G401.6 (cell line): Measurements from ENCODE around the gene AKNA.

Experiments used
- FAIRE-seq: peaks from 2 replicates; lab custom pipeline; 2012; peaks lifted over from hg19 to GRCh38; lab: Jason Lieb, UNC

The AKNA gene

DNA sequence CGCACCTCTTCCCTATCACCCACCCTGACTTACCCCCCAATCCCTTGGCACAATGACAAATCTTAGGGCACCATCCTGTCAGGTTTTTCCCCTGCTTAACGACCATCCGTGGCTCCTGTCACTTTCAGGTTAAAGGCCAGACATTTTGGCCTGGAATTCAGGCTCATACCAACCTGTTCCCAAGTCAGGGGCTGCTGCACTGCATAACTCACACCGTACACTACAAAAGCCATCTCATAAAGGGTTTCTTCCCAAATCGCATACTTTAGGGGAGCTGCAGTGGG lies 7.5 kb upstream of the AKNA start:
- no peak for FAIRE-seq

DNA sequence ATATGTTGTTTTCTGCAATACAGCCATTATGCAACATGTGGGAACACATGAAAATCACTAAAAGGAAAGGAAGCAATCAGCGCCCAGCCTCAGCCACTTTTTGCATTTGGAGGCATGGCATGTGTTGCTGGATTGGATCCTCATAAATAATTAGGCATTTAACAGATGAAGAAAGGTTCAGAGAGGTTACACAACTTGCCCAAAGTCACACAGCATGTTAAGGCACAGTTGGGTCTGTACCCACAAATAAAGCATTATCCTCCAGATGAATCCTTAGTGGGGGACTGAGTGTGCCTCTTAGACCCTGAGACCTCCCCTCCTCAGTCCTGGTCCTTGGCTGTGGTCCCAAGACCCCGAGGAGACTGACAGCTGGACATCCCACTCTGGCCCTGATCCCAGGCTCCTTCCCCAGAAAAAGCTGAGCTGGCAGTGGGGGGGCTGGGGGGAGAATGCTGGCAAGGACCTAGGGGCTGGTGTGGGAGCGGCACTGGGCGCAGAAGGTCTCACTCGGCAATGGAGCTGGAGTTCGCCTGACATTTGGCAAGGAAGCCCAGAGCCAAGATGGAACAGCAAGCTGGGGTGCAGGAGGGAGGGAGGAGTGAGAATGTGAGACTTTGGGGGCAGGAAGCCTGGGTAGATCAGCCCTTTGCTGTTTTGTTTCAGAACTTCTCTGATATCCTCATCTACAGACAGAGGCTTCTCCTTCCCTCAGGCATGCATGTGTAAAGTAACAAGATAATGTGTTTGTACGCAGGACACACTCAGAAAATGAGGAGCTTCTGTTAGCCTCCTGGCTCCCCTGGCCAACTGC lies 6.9 kb upstream of the AKNA start:
- no peak for FAIRE-seq

DNA sequence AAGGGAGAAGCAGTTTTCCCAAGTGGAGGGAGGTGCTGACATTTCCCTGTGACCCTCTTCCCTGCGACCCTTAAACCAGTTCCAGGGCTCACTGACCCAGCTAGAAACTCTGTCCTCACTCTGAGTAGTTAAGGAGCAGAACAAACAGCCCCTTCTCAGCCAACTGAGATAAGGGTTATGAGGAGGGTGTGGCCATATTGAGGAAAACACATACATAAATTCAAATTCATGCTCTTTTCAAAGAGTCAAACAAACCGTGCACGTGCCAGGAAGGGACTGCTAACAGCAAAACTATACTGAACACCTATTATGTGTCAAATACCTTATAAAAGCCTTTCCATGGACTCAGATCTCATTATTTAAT lies 4.9 kb upstream of the AKNA start:
- FAIRE-seq = no peak

DNA sequence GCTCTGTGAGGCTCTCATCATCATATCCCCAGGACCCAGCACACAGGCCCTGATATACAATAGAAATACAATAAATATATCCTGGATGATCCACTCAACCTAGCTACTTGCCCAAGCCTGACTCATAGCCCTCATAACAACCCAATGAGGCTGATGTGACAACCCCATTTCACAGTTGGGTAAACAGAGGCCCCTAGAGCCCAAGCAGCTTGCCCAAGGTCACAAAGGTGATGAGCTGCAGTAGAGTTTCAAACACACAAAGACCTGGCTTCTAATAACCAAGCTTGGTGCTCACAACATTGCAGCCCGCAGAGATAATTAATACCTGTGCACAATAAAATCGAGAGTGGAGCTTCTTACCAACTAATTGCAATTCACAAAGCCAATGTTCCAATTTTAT lies 3.2 kb upstream of the AKNA start:
- no peak for FAIRE-seq

DNA sequence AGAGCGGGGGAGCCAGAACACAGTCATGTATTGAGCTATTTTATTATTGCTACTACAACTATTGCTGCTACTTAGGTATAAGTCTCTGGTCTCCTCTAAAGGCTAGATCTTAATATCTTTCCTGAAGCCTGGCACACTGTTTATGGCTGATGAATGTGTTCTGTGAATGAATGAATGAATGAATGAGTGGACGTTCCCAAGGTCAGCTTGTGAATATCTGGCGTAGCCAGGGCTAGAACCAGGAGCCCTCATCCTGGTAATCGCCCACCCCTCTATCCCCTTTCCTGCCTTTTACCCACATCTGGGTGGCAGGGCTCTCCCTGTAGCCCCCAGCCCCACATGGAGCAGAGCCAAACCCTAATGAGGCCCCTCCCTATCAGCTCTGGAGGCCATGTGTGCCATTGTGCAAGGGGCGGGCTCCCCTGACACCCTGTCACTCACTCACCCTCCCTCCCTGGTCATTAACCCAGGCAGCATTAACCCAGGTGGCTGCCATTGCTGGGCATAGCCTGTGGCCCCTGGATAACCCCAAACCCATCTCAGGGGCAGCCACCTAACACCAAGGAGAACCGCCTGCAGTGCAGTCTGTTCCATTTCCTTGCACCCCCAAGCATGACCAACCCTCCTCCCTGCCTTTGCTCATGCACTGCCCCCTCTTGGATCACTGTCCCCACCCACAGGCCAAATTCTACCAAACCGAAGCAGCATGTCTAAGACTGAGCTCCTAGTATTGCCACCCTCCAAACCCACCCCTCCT lies 2.0 kb upstream of the AKNA start:
- FAIRE-seq = no peak

DNA sequence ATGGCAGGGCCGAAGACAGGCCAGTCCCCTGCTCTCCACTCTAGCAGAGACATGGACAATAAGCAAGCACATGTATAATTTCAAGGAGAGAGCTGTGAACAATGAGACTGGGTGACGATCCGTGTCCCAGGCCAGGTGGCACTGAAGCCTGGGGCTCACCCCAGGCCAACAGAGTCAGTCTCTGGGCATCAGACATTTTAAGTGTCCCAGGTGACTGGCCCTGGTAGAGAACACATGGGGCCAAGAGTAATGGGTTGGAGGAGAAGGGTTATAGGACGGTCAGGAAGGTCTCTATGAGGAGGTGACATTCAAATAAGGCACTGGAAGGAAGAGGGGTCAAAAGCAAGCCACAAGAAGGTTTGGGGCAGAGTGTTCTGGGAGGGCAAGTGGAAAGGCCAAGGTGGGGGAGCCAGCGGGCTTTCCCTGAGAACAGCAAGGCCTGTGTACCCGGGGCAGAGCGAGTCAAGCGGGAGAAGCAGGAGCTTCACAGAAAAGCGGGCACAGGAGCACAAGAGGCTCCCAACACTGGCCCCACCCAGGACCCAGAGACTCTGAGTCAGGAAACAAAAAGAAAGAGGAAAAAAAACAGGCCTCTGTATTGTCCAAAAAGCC lies 1.1 kb upstream of the AKNA start:
- no peak for FAIRE-seq

DNA sequence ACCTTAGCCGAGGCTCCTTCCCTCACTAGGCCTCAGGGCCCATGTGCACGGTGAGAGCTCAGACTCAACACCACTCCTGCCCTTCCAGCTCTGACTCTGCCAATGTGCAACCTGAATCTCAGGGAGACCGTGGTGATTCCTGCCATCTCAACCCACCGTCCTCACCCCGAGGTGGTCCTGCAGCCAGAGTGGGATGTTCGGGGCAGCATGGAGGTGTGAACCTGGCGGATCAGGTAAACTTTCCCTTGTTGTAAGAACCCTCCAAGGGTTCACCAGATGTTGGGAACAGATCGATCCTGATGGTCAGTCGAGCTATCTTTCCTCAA lies 538 bp upstream of the AKNA start:
- no peak for FAIRE-seq

DNA sequence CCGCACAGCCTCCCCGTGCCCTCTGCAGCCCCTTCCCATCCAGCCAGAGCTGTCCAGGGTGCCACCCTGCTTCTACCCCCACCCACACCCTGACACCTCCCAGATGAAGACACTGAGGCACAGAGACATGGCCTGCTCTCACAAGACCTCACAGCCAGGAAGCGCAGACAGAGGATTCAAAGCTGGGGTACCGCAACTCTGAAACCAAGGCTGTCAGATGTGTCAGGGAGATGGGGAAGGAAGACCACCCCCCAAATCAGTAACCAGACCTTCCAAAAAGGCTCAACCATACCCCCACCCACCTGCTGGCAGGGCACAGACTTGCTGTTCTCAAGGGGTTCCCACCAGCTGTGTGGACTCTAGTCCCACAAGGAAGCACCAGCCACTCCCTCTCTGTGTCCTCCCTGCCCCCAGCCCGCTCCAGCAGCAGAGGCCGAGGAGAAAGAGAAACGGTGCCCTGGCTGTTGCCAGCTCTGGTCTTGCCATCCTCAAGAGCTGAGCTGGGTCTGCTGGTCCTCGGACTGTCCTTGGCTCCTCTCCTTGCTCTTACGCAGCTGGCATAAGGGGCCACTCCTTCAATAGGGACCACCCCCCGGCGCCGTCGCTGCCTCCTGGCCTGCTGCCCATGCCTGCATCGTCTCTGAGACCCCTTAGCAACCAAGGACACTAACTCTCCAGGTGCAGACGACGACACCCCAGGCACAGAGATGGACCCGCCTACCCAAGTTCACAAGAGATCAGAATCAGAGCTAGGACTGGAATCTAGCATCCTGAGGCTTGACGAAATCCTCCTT lies 699 bp downstream of the AKNA start:
- no peak for FAIRE-seq

DNA sequence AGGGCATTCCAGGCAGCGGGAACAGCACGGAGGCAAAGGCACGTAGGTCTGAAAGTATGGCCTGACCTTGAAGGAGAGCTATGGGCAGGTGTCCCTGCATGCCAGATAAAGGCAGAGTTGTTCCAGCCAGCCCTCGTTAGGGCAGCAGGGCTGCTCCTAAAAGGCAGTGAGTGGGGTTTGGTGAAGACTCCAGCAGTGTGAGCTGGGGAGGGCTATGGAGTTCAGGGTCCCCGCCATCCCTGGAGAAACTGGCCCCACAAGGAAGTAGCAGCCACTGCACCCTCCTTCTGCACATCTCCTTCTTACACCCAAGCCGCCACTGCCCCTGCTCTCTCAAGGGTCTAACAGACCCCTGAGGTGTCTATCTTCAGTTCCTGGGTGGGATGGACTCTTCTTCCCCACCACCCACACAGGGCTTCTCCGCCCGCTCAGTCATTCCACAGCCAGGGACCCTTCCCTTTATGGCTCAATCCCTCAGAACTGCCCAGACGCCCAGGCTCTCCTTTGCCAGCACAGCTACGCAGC lies 1.4 kb downstream of the AKNA start:
- no peak for FAIRE-seq

DNA sequence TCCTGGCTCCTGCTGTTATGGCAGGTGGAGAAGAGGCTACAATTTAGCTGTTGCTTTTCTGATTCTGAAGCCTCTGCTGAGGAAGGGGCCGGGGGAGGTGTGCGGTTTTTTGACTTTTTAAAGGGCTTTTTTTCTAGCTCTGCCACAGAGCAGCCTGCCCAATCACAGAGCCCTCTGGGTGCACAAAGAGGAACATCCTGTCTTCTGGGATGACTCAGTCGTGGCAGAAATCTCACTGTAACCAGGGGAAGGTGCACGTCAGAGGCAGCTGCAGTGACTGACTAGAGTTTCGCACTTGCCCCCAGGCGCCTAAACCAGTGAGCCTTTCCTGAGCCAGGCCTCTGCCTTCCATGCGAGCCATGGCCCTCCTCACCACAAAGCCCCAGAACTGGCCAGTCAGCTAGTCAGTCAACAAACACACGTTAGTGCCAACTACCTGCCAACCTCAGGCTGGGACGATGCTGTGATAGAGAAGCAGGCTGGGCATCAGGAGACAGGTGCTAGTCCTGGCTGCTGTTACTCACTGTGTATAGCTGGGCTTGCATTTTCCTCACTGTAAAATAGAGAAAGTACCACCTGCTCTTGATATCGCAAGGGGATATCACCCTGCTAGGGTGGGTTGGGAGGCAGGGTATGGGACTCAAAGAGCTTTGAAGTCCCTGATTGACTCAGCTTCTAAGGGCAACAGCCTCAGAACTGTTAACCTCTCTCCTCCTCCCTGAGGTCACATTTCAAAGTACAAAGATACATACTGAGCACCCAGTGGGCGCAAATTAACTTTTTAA lies 2.2 kb downstream of the AKNA start:
- FAIRE-seq = no peak

DNA sequence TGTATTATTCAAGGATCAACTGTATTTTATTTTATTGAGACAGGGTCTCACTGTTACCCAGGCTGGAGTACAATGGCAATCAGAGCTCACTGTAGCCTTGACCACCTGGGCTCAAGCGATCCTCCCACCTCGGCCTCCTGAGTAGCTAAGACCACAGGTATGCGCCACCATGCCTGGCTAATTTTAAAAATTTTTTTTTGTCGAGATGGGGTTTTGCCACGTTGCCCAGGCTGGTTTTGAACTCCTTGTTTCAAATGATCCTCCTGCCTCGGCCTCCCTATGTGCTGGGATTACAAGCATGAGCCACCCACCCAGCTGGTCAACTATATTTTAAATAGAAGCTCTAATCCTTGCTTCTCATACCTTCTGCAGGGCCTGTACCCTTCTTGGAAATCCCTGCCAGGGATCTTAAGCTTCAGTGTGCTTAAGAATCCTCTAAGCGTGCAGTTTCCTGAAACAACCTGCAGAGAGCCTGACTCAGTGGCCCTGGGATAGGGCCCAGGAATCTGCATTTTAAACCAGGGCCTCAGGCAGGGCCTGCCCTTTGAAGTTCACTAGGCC lies 2.9 kb downstream of the AKNA start:
- FAIRE-seq = no peak

DNA sequence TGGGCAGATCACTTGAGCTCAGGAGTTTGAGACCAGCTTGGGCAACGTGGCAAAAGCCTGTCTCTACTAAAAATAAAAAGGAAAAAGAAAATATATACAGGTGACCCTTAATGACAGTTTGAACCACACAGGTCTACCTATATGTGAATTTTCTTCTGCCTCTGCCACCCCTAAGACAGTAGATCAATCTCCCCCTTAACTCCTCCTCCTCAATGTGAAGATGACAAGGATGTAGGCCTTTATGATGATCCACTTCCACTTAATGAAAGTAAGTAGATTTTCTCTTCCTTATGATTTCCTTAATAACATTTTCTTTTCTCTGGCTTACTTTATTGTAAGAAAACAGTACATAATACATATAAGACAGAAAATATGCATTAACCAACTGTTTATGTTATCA lies 3.4 kb downstream of the AKNA start:
- FAIRE-seq = no peak

DNA sequence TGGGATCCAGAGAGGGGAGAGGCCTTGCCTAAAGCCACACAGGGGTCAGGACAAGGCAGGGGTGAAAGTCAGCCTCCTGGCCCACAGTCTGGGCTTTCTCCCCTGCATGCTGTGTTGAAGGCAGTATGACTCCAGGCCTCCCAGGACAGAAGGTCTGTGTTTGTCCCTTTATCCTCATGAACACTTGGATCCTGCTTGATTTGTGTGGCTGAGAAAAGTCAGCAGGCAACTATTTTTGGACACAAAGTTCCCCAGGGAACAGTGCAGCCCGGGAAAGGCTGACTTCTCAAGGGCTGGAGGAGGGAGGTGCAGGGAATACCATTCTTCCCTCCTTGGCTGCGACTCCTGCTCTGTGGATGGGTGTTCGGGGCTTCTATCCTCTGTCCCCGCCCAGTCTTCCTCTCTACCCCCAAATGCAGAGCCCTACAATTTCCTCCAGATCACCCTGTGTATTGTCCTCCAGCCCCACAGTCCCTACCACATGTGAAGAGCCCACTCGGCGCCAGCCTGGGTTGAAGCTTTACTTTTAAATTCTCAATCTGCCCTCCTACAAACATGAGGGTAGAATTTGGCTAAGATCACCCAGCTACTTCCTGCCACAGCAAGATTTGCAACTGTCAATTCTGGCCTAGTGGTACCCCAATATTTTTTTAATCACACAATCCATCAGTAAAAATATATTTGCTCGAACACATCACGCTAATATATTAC lies 4.1 kb downstream of the AKNA start:
- FAIRE-seq = no peak

DNA sequence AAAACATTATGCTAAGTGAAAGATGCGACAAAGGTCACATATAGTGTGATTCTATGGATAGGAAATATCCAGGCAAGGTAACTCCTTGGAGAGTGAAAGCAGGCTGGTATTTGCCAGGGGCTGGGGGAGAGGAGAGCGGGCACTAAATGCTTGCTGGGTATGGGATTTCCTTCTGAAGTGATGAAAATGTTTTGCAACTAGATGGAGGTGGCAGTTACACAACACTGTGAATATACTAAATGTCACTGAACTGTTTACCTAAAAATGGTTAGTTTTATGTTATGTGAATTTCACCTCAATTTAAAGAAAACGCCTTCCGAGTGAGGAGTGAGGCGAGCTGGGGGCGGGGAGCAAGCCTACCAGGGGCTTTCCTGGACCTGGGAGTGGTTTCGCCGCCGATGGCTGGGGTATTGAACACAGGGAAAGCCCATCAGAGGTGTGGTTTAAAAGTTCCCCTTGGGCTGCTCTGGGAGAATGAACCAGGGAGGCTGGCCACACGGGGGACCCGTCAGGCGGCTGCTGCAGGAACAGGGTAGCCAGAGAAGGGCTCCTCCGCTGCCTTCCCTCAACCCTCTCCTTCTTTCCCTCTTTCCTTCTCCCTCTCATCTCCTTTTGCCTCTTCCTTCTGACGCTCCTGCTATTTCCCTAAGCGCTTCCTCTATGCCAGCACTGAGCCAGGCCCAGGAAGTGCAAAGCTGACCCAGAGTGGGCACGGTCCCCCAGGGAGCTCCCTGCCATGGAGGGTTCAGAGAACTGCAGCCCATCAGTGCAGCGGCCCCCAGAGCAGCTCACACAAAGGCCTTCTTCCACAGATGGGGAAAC lies 4.9 kb downstream of the AKNA start:
- FAIRE-seq = no peak

DNA sequence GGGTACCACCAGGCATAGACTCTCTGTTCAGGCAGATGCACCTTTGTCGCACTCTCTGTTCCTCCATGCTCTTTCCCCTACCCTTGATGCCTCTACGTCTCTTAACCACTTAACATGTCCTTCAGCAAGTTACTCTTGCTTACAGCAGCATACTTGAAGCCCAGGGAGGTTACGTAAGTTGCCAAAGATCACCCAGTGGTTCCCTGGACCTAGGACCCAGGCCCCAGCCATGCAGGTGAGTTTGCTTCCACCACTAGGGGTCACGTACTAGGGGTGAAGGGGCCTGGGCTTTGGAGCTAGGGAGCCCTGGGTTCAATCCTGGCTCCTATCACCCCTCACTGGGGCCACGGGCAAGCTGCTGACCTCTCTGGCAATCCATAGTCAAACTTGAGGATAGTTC lies 8.9 kb downstream of the AKNA start:
- FAIRE-seq = no peak

DNA sequence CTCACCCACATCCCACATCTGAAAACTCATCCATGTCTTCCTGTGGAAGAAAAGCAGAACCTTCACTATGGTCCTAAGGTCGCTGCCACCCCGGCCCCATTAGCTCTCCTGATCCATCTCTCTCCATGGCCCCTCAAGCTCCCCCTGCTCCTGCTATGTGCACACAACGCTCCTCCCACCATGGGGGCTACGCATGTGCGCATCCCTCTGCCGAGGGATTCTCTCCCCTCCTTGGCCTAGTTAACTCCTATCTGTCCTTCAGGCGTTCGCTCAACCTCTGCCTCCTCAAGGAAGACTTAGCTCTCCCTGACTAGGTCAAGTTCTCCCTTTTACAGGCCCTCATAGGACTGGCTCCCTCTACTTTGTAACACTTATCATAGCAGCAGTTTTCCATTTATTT lies 9.8 kb downstream of the AKNA start:
- no peak for FAIRE-seq

DNA sequence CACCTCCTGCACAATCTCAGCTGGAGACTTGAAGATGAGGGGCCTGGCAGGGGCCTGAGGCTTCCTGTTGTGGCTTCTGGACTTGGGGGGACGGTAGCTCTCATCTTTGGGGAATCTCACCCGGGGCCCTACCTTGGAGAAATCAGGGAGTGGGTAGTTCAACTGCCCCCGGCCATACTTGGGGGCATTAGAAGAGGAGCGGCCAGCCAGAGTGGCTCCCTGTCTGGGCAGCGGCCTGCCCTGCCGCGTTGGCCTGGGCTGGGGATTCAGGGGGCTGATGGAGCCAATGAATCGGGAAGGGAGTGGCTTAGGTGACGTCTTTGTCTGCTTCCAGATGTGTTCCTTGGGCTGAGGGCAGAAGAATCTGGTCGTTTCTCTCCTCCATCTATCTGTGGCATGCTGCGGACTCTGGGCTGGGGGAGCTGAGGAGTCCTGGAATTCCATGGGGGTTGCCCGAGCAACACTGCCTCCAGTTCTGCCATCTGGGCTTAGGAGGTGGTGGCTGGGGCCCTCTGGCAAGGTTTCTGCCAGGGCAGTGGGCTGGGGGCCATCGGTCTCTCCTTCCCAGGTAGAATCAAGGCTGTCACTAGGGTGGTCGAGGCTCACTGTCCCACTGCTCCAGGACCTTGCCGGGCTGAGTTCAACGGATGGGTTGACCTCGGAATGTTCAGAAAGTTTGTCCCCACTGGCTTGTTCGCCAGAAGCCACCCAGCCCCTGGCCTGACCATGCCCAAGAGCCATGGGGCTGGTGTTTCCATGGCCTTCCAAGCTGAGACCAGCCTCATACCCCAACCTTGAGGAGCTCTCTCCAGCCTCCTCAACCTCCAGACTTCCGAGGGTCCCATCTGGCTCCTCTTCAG lies 11.0 kb downstream of the AKNA start:
- no peak for FAIRE-seq

DNA sequence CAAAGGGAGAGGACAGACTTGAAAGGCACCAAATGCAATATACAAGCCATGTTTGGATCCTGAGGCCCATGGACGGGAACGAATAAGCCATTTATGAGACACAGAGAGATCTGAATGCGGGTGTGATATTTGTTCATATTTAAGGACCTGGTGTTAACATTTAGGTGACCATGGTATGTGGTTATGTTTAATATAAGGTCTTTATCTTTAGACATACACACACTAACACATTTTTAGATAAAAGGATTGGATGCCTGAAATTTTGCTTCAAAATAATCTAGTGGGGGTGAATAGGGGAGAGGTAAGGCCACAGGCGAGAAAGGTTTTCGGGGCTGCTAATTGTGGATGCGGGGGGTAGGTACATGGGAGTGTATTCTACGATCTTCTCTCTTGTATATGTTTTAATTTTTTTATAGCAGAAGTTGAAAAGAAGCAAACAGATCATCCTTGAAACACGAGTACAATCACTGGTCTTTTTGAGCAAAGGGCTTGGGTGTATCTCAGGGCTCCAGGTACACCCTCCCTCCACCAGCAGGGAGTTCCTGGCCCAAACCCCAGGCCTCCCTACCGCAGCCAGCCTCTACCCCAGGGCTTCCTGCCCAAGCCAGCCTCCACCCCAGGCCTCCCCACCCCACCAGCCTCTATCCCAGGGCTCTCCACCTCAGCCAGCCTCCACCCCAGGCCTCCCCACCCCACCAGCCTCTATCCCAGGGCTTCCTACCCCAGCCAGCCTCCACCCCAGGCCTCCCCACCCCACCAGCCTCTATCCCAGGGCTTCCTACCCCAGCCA lies 12.2 kb downstream of the AKNA start:
- no peak for FAIRE-seq
